HEK293 (cell line): ENCODE measurements around the gene L2HGDH.

Source experiments
- HOXC10 ChIP-seq: sonication (generic); formaldehyde crosslinking; IDR thresholded peaks from 2 replicates; pipeline ENCODE4 v1.8.1; 2023; ENCODE audit warnings: mild to moderate bottlenecking, missing genetic modification reagents
- TCF7L2 ChIP-seq: IDR thresholded peaks from 2 replicates; pipeline ENCODE4 v1.6.1; 2011; ENCODE audit warnings: low read depth, mild to moderate bottlenecking, inconsistent platforms, low read length, moderate library complexity, borderline replicate concordance
- ZBTB7A ChIP-seq: fragments of 450-650 bp; formaldehyde crosslinking; IDR thresholded peaks from 2 replicates; pipeline ENCODE4 v1.5.1; 2016; ENCODE audit warnings: low read depth, missing biosample characterization, missing genetic modification characterization
- ZNF423 ChIP-seq: fragments of 450-650 bp; formaldehyde crosslinking; IDR thresholded peaks from 2 replicates; pipeline ENCODE4 v1.5.1; 2016; ENCODE audit warnings: missing biosample characterization, missing genetic modification characterization
- ZNF768 ChIP-seq: fragments of 450-650 bp; formaldehyde crosslinking; IDR thresholded peaks from 2 replicates; pipeline ENCODE4 v1.5.1; 2018; ENCODE audit warnings: missing biosample characterization, mild to moderate bottlenecking, missing genetic modification characterization
- TF ChIP-seq, protein P1 (sequence below): fragments of 450-650 bp; formaldehyde crosslinking; IDR thresholded peaks from 2 replicates; pipeline ENCODE4 v1.5.1; 2016; ENCODE audit warnings: missing biosample characterization, missing genetic modification characterization
- TF ChIP-seq, protein P2 (sequence below): fragments of 450-650 bp; formaldehyde crosslinking; conservative IDR thresholded peaks from 2 replicates; pipeline ENCODE4 v1.5.1; 2016; ENCODE audit warnings: low read depth, missing biosample characterization, missing genetic modification characterization
- TF ChIP-seq, protein P3 (sequence below): fragments of 450-650 bp; IDR thresholded peaks from 2 replicates; pipeline ENCODE4 v1.5.1; 2018; ENCODE audit warnings: missing biosample characterization, missing genetic modification characterization
- TF ChIP-seq, protein P4 (sequence below): fragments of 450-650 bp; formaldehyde crosslinking; IDR thresholded peaks from 2 replicates; pipeline ENCODE4 v1.5.1; 2016; ENCODE audit warnings: missing biosample characterization, missing genetic modification characterization
- TF ChIP-seq, protein P5 (sequence below): fragments of 450-650 bp; formaldehyde crosslinking; IDR thresholded peaks from 2 replicates; pipeline ENCODE4 v1.5.1; 2017; ENCODE audit warnings: missing biosample characterization, mild to moderate bottlenecking, missing genetic modification characterization, moderate library complexity

DNA sequence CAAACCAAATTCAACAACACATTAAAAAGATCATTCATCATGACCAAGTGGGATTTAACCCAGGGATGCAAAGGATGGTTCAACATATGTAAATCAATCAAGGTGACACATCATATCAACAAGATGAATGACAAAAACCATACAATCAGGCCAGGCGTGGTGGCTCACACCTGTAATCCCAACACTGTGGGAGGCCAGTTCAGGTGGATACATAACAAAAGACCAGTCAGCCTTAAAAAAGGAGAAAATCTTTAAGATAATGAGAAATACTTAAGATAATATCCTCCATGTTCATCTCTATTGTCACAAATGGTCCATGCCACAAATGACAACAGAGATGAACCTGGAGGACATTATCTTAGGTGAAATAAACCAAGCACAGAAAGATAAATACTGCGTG is 12.4 kb downstream of the L2HGDH start:
- TF ChIP-seq, protein P1, sequence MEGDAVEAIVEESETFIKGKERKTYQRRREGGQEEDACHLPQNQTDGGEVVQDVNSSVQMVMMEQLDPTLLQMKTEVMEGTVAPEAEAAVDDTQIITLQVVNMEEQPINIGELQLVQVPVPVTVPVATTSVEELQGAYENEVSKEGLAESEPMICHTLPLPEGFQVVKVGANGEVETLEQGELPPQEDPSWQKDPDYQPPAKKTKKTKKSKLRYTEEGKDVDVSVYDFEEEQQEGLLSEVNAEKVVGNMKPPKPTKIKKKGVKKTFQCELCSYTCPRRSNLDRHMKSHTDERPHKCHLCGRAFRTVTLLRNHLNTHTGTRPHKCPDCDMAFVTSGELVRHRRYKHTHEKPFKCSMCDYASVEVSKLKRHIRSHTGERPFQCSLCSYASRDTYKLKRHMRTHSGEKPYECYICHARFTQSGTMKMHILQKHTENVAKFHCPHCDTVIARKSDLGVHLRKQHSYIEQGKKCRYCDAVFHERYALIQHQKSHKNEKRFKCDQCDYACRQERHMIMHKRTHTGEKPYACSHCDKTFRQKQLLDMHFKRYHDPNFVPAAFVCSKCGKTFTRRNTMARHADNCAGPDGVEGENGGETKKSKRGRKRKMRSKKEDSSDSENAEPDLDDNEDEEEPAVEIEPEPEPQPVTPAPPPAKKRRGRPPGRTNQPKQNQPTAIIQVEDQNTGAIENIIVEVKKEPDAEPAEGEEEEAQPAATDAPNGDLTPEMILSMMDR (tag by site-specific recombination) = no peak
- no peak for TF ChIP-seq ZNF768 (tag by site-specific recombination)
- no peak for TF ChIP-seq ZNF423 (tag by site-specific recombination)
- TF ChIP-seq HOXC10 (CRISPR knock-in tag) = no peak
- TF ChIP-seq, protein P2, sequence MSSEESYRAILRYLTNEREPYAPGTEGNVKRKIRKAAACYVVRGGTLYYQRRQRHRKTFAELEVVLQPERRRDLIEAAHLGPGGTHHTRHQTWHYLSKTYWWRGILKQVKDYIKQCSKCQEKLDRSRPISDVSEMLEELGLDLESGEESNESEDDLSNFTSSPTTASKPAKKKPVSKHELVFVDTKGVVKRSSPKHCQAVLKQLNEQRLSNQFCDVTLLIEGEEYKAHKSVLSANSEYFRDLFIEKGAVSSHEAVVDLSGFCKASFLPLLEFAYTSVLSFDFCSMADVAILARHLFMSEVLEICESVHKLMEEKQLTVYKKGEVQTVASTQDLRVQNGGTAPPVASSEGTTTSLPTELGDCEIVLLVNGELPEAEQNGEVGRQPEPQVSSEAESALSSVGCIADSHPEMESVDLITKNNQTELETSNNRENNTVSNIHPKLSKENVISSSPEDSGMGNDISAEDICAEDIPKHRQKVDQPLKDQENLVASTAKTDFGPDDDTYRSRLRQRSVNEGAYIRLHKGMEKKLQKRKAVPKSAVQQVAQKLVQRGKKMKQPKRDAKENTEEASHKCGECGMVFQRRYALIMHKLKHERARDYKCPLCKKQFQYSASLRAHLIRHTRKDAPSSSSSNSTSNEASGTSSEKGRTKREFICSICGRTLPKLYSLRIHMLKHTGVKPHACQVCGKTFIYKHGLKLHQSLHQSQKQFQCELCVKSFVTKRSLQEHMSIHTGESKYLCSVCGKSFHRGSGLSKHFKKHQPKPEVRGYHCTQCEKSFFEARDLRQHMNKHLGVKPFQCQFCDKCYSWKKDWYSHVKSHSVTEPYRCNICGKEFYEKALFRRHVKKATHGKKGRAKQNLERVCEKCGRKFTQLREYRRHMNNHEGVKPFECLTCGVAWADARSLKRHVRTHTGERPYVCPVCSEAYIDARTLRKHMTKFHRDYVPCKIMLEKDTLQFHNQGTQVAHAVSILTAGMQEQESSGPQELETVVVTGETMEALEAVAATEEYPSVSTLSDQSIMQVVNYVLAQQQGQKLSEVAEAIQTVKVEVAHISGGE (tag by site-specific recombination) = no peak
- TF ChIP-seq, protein P3, sequence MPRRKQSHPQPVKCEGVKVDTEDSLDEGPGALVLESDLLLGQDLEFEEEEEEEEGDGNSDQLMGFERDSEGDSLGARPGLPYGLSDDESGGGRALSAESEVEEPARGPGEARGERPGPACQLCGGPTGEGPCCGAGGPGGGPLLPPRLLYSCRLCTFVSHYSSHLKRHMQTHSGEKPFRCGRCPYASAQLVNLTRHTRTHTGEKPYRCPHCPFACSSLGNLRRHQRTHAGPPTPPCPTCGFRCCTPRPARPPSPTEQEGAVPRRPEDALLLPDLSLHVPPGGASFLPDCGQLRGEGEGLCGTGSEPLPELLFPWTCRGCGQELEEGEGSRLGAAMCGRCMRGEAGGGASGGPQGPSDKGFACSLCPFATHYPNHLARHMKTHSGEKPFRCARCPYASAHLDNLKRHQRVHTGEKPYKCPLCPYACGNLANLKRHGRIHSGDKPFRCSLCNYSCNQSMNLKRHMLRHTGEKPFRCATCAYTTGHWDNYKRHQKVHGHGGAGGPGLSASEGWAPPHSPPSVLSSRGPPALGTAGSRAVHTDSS (tag by site-specific recombination) = no peak
- no peak for TF ChIP-seq ZBTB7A (tag by site-specific recombination)
- TF ChIP-seq, protein P4, sequence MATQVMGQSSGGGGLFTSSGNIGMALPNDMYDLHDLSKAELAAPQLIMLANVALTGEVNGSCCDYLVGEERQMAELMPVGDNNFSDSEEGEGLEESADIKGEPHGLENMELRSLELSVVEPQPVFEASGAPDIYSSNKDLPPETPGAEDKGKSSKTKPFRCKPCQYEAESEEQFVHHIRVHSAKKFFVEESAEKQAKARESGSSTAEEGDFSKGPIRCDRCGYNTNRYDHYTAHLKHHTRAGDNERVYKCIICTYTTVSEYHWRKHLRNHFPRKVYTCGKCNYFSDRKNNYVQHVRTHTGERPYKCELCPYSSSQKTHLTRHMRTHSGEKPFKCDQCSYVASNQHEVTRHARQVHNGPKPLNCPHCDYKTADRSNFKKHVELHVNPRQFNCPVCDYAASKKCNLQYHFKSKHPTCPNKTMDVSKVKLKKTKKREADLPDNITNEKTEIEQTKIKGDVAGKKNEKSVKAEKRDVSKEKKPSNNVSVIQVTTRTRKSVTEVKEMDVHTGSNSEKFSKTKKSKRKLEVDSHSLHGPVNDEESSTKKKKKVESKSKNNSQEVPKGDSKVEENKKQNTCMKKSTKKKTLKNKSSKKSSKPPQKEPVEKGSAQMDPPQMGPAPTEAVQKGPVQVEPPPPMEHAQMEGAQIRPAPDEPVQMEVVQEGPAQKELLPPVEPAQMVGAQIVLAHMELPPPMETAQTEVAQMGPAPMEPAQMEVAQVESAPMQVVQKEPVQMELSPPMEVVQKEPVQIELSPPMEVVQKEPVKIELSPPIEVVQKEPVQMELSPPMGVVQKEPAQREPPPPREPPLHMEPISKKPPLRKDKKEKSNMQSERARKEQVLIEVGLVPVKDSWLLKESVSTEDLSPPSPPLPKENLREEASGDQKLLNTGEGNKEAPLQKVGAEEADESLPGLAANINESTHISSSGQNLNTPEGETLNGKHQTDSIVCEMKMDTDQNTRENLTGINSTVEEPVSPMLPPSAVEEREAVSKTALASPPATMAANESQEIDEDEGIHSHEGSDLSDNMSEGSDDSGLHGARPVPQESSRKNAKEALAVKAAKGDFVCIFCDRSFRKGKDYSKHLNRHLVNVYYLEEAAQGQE = no peak
- no peak for TF ChIP-seq TCF7L2
- TF ChIP-seq, protein P5, sequence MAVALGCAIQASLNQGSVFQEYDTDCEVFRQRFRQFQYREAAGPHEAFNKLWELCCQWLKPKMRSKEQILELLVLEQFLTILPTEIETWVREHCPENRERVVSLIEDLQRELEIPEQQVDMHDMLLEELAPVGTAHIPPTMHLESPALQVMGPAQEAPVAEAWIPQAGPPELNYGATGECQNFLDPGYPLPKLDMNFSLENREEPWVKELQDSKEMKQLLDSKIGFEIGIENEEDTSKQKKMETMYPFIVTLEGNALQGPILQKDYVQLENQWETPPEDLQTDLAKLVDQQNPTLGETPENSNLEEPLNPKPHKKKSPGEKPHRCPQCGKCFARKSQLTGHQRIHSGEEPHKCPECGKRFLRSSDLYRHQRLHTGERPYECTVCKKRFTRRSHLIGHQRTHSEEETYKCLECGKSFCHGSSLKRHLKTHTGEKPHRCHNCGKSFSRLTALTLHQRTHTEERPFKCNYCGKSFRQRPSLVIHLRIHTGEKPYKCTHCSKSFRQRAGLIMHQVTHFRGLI (tag by site-specific recombination) = no peak
